NCI-H226 (cell line): ENCODE results near the gene PRKN.
"Not testable (repeated sequence)": the region's sequence is repeated elsewhere in the genome, so short reads cannot be mapped to it uniquely, and the experiment has no call there.

ENCODE experiments used
- DNase-seq: peaks from one replicate; pipeline ENCODE4 v3.0.0-alpha.2; 2015

PRKN gene

GRCh38 chr6:162438980-162439379 lies 288.6 kb downstream of the PRKN start:
- DNase-seq, result no peak

DNA sequence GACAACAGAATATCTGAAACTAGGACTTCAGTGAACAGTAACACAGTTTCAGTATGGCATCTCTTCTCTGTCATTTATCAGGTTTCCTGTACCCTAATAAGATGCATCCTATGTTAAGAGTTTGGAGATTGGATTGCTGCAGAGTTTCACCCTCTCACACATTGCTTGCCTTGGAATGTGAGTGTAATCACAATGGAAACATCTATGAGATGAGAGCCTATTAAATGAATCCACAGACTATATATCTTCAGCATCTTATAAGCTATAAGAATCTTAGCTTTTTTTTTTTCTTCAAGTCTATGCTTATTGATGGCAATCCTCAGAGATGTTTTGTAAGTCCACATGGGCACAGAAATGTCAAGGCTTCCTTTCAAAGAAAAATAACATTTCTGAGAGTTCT lies 292.5 kb downstream of the PRKN start:
- no peak for DNase-seq

- DNase-seq, result no peak
Measured at GRCh38 chr6:162421004-162421403, 306.6 kb downstream of the PRKN start.

GRCh38 chr6:162416831-162417537 lies 310.6 kb downstream of the PRKN start:
- no peak for DNase-seq

- DNase-seq, result no peak
Measured at GRCh38 chr6:162416307-162416706, 311.3 kb downstream of the PRKN start.

GRCh38 chr6:162409741-162410691 lies 317.6 kb downstream of the PRKN start:
- DNase-seq, result no peak

DNA sequence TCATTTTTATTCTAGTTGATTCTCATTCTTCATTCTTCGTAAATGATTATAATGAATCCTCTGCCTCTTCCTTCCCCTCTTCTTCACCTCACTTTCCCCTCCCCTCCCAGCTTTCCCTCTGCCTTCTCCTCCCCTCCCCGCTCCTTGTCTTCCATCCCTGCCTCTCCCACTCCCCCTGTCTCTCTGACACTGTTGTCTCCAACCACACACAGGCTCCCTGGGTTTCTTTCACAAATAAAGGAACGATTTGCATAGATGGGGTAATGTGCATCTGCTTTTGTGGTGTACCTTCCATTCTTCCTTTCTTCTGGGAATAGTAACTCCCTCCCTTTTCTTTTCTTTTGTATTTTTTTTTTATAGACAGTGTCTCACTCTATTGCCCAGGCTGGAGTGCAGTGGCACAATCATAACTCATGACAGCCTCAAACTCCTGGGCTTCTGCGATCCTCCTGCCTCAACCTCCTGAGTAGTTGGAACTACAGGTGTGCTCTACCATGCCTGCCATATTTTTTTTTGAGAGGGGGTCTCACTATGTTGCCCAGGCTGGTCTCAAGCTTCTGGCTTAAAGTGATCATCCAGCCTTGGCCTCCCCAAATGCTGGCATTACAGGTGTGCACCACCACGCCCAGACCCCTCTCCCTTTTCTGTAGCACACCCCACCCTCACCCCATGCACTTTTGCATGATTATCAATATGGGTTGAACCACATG lies 318.6 kb downstream of the PRKN start:
- no peak for DNase-seq

- DNase-seq, result no peak
Measured at GRCh38 chr6:162404951-162405350, 322.6 kb downstream of the PRKN start.

DNA sequence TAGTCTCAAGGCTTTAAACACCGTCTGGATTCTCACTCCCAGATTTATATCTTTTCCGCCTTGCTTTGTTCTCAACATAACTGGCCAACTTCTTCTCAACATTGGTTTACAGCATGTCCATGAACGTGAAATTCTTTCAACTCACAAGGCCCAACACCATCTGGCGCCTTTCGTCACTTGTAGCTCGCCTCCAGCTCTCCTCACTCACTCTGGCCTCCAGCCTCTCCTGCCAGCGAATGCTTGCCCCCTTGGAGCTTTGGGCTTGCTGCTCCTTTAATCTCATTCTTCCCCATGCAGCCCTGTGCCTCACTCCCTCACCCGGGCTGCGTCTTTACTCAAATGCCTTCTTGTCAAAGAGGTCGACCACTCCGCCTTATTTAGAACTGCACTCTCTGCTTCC lies 324.5 kb downstream of the PRKN start:
- DNase-seq, result no peak

DNA sequence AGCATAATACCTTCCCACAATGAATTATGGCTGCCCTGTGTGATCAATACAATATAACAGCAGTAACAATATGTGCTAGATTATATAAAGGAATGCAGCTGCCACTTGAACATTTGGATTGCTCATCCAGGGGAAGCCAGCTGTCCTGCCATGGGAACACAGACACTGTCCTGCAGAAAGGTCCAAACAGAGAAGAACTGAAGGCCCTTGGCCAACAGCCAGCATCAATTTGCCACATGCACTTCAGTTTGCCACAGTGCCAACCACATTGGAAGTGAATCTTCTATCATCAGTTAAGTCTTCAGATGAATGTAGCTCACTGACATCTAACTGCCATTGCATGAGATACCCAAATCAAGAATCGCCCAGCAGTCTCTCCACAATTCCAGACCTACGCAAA lies 332.4 kb downstream of the PRKN start:
- DNase-seq, result no peak

GRCh38 chr6:162390961-162391811 lies 336.4 kb downstream of the PRKN start:
- not testable (repeated sequence) for DNase-seq

GRCh38 chr6:162389343-162390085 lies 338.1 kb downstream of the PRKN start:
- no peak for DNase-seq

- DNase-seq, result no peak
Measured at GRCh38 chr6:162388383-162388777, 339.2 kb downstream of the PRKN start.

GRCh38 chr6:162387718-162388382 lies 339.7 kb downstream of the PRKN start:
- no peak for DNase-seq

DNA sequence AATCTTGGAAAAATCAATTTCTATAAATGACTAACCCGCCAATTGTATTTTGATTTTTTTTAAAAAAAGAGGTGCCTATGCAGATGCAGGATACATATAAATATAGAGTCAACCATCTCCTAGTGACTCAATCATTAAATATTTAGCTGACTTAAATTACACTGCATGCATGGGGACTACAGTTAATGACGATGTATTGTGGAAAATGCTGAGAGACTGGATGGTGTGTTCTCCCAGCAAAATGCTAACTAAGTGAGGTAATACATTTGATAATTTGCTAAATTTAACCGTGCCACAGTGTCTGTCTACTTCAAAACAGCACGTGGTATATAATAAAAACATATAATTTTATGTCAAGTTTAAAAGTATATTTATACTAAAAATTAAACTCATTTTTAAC lies 341.6 kb downstream of the PRKN start:
- no peak for DNase-seq

- no peak for DNase-seq
Measured at GRCh38 chr6:162379757-162380409, 347.7 kb downstream of the PRKN start.

DNA sequence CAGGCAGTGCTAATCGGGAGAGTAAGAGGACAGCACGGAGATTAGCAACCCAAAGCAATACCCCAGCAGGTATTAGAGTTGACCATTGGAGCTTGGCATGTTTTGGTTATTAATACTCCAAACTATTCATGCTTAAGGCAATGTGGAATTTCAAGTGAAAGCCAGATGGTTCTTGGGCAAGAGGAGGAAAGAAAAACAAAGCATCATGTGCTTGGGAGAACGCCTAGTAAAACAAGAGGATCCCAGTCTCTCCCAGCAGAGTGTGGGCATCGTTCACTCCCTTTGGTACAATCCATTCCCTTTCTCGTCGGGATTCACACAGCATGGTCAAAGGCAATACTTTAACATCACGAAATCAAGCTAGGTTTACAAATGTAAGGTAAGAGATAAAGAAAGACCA lies 349.8 kb downstream of the PRKN start:
- DNase-seq, result no peak

DNA sequence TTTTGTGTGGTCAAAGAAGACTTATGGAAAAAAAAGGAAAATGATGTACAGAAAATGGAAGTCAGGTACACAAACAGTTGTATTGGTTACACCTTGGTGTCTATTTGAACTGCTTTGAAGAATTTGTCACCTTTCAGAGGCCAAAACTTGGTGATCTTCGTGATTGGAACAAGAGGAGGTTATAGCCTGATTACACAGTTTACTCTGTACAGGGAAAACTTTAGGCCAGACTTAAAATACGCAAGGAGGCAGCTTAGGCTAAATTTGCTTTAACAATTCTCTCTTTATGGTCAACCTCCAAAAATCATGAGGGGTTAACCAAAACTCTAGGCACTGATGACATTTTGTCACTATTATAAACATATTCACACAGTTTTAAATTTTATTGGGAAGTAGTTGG lies 353.7 kb downstream of the PRKN start:
- DNase-seq, result no peak

DNA sequence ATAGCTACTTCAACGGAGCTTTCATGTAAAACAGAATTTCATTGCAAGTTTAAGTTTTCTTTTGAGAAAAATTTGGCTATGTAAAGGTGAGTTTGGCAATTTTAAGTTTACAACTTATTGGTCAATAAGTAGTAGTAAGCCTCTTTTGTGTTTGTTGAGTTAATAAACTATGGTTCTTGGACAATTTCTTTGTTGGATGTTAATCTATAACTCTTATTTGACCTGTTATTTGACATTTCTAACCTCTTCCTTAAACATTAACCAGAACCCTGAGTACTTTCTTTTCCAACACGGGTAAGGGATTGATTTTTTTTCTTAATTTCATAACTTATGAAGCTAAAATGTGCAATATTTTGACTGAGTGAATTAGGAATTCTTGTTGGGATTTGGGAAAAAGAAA lies 354.4 kb downstream of the PRKN start:
- no peak for DNase-seq

DNA sequence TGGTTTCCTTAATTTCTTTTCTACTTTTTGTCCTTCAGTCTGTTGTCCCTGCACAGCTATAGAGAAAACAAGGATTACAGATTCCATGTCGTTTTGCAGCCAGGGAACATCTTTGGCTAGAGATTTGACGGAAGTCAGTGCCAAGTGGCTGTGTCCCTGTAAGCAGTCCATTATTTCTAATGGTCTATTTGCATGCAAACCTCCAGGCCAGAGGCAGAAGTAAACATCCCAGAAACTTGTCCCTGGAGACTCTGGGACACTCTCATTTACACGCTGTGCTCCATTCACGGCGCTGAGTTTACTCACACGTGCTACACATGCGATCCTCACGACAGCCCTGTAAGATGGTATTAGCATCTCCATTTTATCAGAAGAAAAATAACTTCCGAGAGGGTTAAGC lies 355.5 kb downstream of the PRKN start:
- no peak for DNase-seq

DNA sequence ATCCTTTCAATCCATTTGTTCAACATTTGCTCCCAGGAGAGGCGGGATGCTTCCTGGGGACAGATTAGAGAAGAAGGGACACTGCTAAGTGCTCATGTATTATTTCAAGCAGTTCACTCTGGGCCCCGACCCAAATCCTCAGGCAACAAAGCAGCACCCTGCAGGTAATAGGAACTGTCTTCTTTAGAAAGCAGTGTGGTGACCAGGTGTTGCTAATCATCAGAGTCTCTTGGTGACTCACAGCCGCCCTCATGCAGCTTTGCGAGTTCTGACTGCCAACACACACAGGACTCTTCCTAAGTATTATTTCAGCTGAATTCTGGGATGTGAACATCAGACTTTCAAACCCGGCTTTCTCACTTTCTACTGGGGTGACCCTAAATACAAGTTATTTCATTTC lies 356.4 kb downstream of the PRKN start:
- no peak for DNase-seq
